ENCODE results near the gene FCHO2.
A peak's percentile ranks its signal among the peaks of the same experiment; 100 is the strongest.
"Not testable (repeated sequence)": the region's sequence is repeated elsewhere in the genome, so short reads cannot be mapped to it uniquely, and the experiment has no call there.

Gene FCHO2

GRCh38 chr5:72938206-72938605, 17.6 kb upstream of the FCHO2 start:
- H3K4me1 Mint-ChIP-seq = peaks cover 3% of the 10 kb centered on the region
- H3K36me3 Mint-ChIP-seq = no peaks in the 10 kb centered on the region
- peaks cover 13% of the 10 kb centered on the region for H3K27me3 Mint-ChIP-seq
- ATAC-seq (ENCODE audit: low read depth) (no peak), DNase-seq (ENCODE audit: low spot score in 2 of 2) (no peak)
- no peak overlapping the region for H3K27ac Mint-ChIP-seq
- H3K9me3 Mint-ChIP-seq = no peaks in the 10 kb centered on the region
- no peak overlapping the region for H3K4me3 Mint-ChIP-seq

GRCh38 chr5:72940082-72940481, 15.8 kb upstream of the FCHO2 start:
- peaks cover 3% of the 10 kb centered on the region for H3K4me1 Mint-ChIP-seq
- H3K4me3 Mint-ChIP-seq = no peak overlapping the region
- no peaks in the 10 kb centered on the region for H3K9me3 Mint-ChIP-seq
- H3K27me3 Mint-ChIP-seq = peaks cover 10% of the 10 kb centered on the region
- no peak for DNase-seq (ENCODE audit: low spot score in 2 of 2)
- ATAC-seq (ENCODE audit: low read depth) = no peak
- H3K36me3 Mint-ChIP-seq = no peaks in the 10 kb centered on the region
- H3K27ac Mint-ChIP-seq = no peak overlapping the region

- H3K36me3 Mint-ChIP-seq = no peaks in the 10 kb centered on the region
- peaks cover 8% of the 10 kb centered on the region for H3K27me3 Mint-ChIP-seq
- H3K9me3 Mint-ChIP-seq = no peaks in the 10 kb centered on the region
- H3K27ac Mint-ChIP-seq = no peak overlapping the region
- ATAC-seq (ENCODE audit: low read depth) (no peak), DNase-seq (ENCODE audit: low spot score in 2 of 2) (no peak)
- H3K4me1 Mint-ChIP-seq = no peaks in the 10 kb centered on the region
- no peak overlapping the region for H3K4me3 Mint-ChIP-seq
These were observed 12.5 kb upstream of the FCHO2 start for GRCh38 chr5:72943307-72943706.

- peaks cover 4% of the 10 kb centered on the region for H3K27me3 Mint-ChIP-seq
These were observed 8.3 kb upstream of the FCHO2 start for GRCh38 chr5:72947498-72947897.

GRCh38 chr5:72949481-72949880, 6.4 kb upstream of the FCHO2 start:
- DNase-seq (ENCODE audit: low spot score in 2 of 2) (no peak), ATAC-seq (ENCODE audit: low read depth) (no peak)
- no peaks in the 10 kb centered on the region for H3K9me3 Mint-ChIP-seq
- peaks cover 6% of the 10 kb centered on the region for H3K27me3 Mint-ChIP-seq
- no peaks in the 10 kb centered on the region for H3K4me1 Mint-ChIP-seq
- H3K4me3 Mint-ChIP-seq = no peak overlapping the region
- H3K27ac Mint-ChIP-seq = no peak overlapping the region
- no peaks in the 10 kb centered on the region for H3K36me3 Mint-ChIP-seq

More at GRCh38 chr5:72947498-72947897, 8.3 kb upstream of the FCHO2 start:
- no peak for DNase-seq (ENCODE audit: low spot score in 2 of 2)
- Mint-ChIP-seq H3K27ac (no peak overlapping the region), H3K9me3 (no peaks in the 10 kb centered on the region), H3K4me1 (no peaks in the 10 kb centered on the region), H3K36me3 (no peaks in the 10 kb centered on the region), H3K4me3 (no peak overlapping the region)
- ATAC-seq (ENCODE audit: low read depth) = no peak

- DNase-seq (ENCODE audit: low spot score in 2 of 2) (no peak), ATAC-seq (ENCODE audit: low read depth) (no peak)
- Mint-ChIP-seq H3K9me3 (no peaks in the 10 kb centered on the region), H3K27ac (no peak overlapping the region), H3K4me1 (peaks cover 7% of the 10 kb centered on the region), H3K4me3 (no peak overlapping the region), H3K27me3 (peaks cover 6% of the 10 kb centered on the region), H3K36me3 (no peaks in the 10 kb centered on the region)
These were observed 4.0 kb upstream of the FCHO2 start for GRCh38 chr5:72951671-72952468.

- Mint-ChIP-seq H3K4me3 (no peak overlapping the region), H3K27ac (no peak overlapping the region), H3K4me1 (peaks cover 16% of the 10 kb centered on the region), H3K36me3 (no peaks in the 10 kb centered on the region), H3K27me3 (peaks cover 2% of the 10 kb centered on the region), H3K9me3 (no peaks in the 10 kb centered on the region)
- no peak for ATAC-seq (ENCODE audit: low read depth)
- DNase-seq (ENCODE audit: low spot score in 2 of 2) = no peak
These were observed 1.5 kb upstream of the FCHO2 start for GRCh38 chr5:72954389-72954788.

GRCh38 chr5:72955143-72955767, 586 bp upstream of the FCHO2 start:
- Mint-ChIP-seq H3K36me3 (no peaks in the 10 kb centered on the region), H3K27ac (peak overlapping the region; percentile 90), H3K27me3 (peaks cover 2% of the 10 kb centered on the region), H3K9me3 (no peaks in the 10 kb centered on the region), H3K4me1 (peaks cover 16% of the 10 kb centered on the region), H3K4me3 (peak overlapping the region; percentile 91)
- peak; percentile 16 for ATAC-seq (ENCODE audit: low read depth)
- no peak for DNase-seq (ENCODE audit: low spot score in 2 of 2)

GRCh38 chr5:72956324-72957140, 691 bp downstream of the FCHO2 start:
- Mint-ChIP-seq H3K36me3 (no peaks in the 10 kb centered on the region), H3K27ac (peak overlapping the region; percentile 89), H3K9me3 (no peaks in the 10 kb centered on the region), H3K4me1 (peaks cover 16% of the 10 kb centered on the region), H3K27me3 (peaks cover 2% of the 10 kb centered on the region), H3K4me3 (peak overlapping the region; percentile 91)
- ATAC-seq (ENCODE audit: low read depth) = peak; percentile 45
- peak in 1 of 2 donors; percentile 58 for DNase-seq (ENCODE audit: low spot score in 2 of 2)

- Mint-ChIP-seq H3K4me3 (peak overlapping the region; percentile 87), H3K4me1 (peaks cover 16% of the 10 kb centered on the region), H3K36me3 (no peaks in the 10 kb centered on the region), H3K27ac (peak overlapping the region; percentile 89), H3K9me3 (no peaks in the 10 kb centered on the region), H3K27me3 (peaks cover 4% of the 10 kb centered on the region)
- no peak for ATAC-seq (ENCODE audit: low read depth)
- no peak for DNase-seq (ENCODE audit: low spot score in 2 of 2)
These were observed 1.5 kb downstream of the FCHO2 start for GRCh38 chr5:72957337-72957736.

GRCh38 chr5:72959257-72959656, 3.4 kb downstream of the FCHO2 start:
- Mint-ChIP-seq H3K4me3 (no peak overlapping the region), H3K4me1 (peaks cover 16% of the 10 kb centered on the region), H3K36me3 (peaks cover 2% of the 10 kb centered on the region), H3K27me3 (peaks cover 2% of the 10 kb centered on the region), H3K9me3 (peaks cover 3% of the 10 kb centered on the region), H3K27ac (no peak overlapping the region)
- no peak for DNase-seq (ENCODE audit: low spot score in 2 of 2)
- ATAC-seq (ENCODE audit: low read depth) = no peak

- H3K27me3 Mint-ChIP-seq; ATAC-seq (ENCODE audit: low read depth); DNase-seq (ENCODE audit: low spot score in 2 of 2); H3K4me1 Mint-ChIP-seq; H3K9me3 Mint-ChIP-seq; H3K4me3 Mint-ChIP-seq; H3K27ac Mint-ChIP-seq: not testable (repeated sequence)
- peaks cover 18% of the 10 kb centered on the region for H3K36me3 Mint-ChIP-seq
These were observed 18.6 kb downstream of the FCHO2 start for GRCh38 chr5:72974481-72974880.

GRCh38 chr5:72976810-72977209, 21.0 kb downstream of the FCHO2 start:
- ATAC-seq (ENCODE audit: low read depth); H3K4me1 Mint-ChIP-seq; H3K4me3 Mint-ChIP-seq; H3K27ac Mint-ChIP-seq; DNase-seq (ENCODE audit: low spot score in 2 of 2); H3K9me3 Mint-ChIP-seq; H3K27me3 Mint-ChIP-seq: not testable (repeated sequence)
- peaks cover 13% of the 10 kb centered on the region for H3K36me3 Mint-ChIP-seq

- Mint-ChIP-seq H3K27ac (no peak overlapping the region), H3K36me3 (peaks cover 17% of the 10 kb centered on the region), H3K9me3 (no peaks in the 10 kb centered on the region), H3K4me3 (no peak overlapping the region), H3K4me1 (no peaks in the 10 kb centered on the region), H3K27me3 (no peaks in the 10 kb centered on the region)
- ATAC-seq (ENCODE audit: low read depth) (no peak), DNase-seq (ENCODE audit: low spot score in 2 of 2) (no peak)
These were observed 29.9 kb downstream of the FCHO2 start for GRCh38 chr5:72985719-72986118.

All from memory B cell (primary cell).